Measurements from ENCODE around the gene COL16A1.

The COL16A1 gene

GRCh38 chr1:31701091-31701736, 2.6 kb downstream of the COL16A1 start (continued):
- TF ChIP-seq PRDM6 (tag by site-specific recombination; IDR thresholded peaks at IDR 0.05) (no peak; the same call in 1 of the 2 replicates), ZNF184 (tag by site-specific recombination; IDR thresholded peaks at IDR 0.05) (peak; percentile 75; the same call in 1 of the 2 replicates), KLF8 (tag by site-specific recombination; IDR thresholded peaks at IDR 0.05) (peak; percentile 66), GLIS2 (tag by site-specific recombination; IDR thresholded peaks at IDR 0.05) (peak; percentile 67), ZNF221 (tag by site-specific recombination; IDR thresholded peaks at IDR 0.05; ENCODE audit: borderline replicate concordance) (no peak), GLIS1 (tag by site-specific recombination; IDR thresholded peaks at IDR 0.05) (peak; percentile 80), WT1 (tag by site-specific recombination; IDR thresholded peaks at IDR 0.05) (no peak), KLF17 (tag by site-specific recombination; IDR thresholded peaks at IDR 0.05) (no peak), ZIC2 (tag by site-specific recombination; IDR thresholded peaks at IDR 0.05) (peak; percentile 74), ZNF121 (tag by site-specific recombination; IDR thresholded peaks at IDR 0.05) (no peak), ZNF639 (tag by site-specific recombination; IDR thresholded peaks at IDR 0.05) (peak; percentile 38; the same call in 1 of the 2 replicates), ZNF677 (tag by site-specific recombination; IDR thresholded peaks at IDR 0.05) (no peak), ATF2 (tag by site-specific recombination; IDR thresholded peaks at IDR 0.05; ENCODE audit: low read depth) (peak; percentile 26; the same call in 1 of the 2 replicates), ZNF843 (tag by site-specific recombination; IDR thresholded peaks at IDR 0.05) (no peak), ZNF394 (tag by site-specific recombination; IDR thresholded peaks at IDR 0.05; ENCODE audit: borderline replicate concordance) (peak; percentile 44; the same call in 1 of the 2 replicates), PRDM1 (tag by site-specific recombination; IDR thresholded peaks at IDR 0.05) (peak; percentile 57; the same call in 1 of the 2 replicates), ZNF37A (tag by site-specific recombination; IDR thresholded peaks at IDR 0.05) (0 out of 2 replicates have a peak, but pooled peaks have one; percentile 15), ZNF16 (tag by site-specific recombination; IDR thresholded peaks at IDR 0.05; ENCODE audit: low read depth) (no peak), ZNF292 (tag by site-specific recombination; IDR thresholded peaks at IDR 0.05; ENCODE audit: borderline replicate concordance, low read depth) (no peak), SP2 (tag by site-specific recombination; IDR thresholded peaks at IDR 0.05) (peak; percentile 18), HOXA7 (CRISPR knock-in tag; IDR thresholded peaks at IDR 0.05; ENCODE audit: borderline replicate concordance) (no peak), REPIN1 (tag by site-specific recombination; IDR thresholded peaks at IDR 0.05; ENCODE audit: low read depth) (no peak), ZNF426 (tag by site-specific recombination; IDR thresholded peaks at IDR 0.05) (no peak), SETDB1 (IDR thresholded peaks at IDR 0.05; ENCODE audit: insufficient read length, low read length) (no peak), ZBTB44 (tag by site-specific recombination; IDR thresholded peaks at IDR 0.05) (no peak), ZNF24 (tag by site-specific recombination; IDR thresholded peaks at IDR 0.05) (peak; percentile 57; the same call in 1 of the 2 replicates), KLF16 (tag by site-specific recombination; IDR thresholded peaks at IDR 0.05) (no peak), ZFP3 (tag by site-specific recombination; IDR thresholded peaks at IDR 0.05; ENCODE audit: low read depth) (no peak), HIC1 (tag by site-specific recombination; IDR thresholded peaks at IDR 0.05) (peak; percentile 59), ZNF629 (tag by site-specific recombination; IDR thresholded peaks at IDR 0.05) (peak; percentile 83), ZNF324 (tag by site-specific recombination; IDR thresholded peaks at IDR 0.05) (peak; percentile 62), EGR2 (tag by site-specific recombination; IDR thresholded peaks at IDR 0.05; ENCODE audit: low read depth) (peak; percentile 26)
